GM21515 (cell line): ENCODE measurements around the gene KRTAP10-4.

Source experiments
- ATAC-seq: cut with Tn5 transposase; IDR thresholded peaks from one replicate; pipeline ENCODE4 v1.9.1; 2021; ENCODE audit not compliant: unreplicated experiment

KRTAP10-4 gene

GRCh38 chr21:44615466-44615865, 41.9 kb downstream of the KRTAP10-4 start:
- no peak for ATAC-seq

- no peak for ATAC-seq
Measured at GRCh38 chr21:44615911-44616590, 42.5 kb downstream of the KRTAP10-4 start.

GRCh38 chr21:44616591-44616926, 43.0 kb downstream of the KRTAP10-4 start:
- ATAC-seq, result no peak

- ATAC-seq, result no peak
Measured at GRCh38 chr21:44617071-44617501, 43.6 kb downstream of the KRTAP10-4 start.

DNA sequence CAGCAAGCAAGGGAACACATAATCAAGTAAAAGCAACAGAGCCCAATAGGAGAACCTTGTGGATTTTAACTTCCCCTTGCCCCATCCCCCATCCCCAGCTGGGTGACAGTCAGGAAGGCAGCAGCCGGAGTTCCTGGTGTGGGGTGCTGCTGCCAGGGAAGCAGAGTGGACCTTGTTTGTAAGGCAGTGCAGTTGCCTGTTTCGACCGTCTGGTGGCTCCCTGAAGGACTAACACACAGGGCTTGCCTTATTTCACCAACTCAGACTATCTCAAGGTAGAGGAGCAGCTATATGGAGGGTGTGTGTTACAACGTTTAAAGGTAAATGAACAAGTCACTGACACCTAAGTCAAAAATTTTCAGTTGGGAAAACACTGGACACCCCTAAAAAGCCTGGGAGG, 45.0 kb downstream of the KRTAP10-4 start:
- ATAC-seq, result no peak

DNA sequence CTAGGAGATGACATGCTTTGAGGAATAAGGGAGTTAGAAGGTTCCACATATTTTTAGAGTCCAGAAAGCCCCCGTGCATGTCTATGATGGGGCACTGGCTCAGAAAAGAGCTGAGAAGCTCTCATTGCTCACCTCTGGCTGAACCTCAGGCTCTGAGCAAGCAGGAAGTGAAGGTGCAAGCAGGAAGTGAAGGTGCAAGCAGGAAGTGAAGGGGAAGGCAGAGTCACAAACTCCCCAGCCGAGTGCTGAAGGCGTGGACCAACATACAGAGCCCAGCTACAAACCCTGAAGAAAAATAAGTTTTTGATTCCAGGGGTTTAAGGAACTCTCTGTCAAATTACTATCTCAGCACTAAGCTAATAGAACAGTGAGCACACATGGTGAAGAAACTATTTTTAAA, 45.4 kb downstream of the KRTAP10-4 start:
- ATAC-seq, result no peak

GRCh38 chr21:44619886-44620285, 46.4 kb downstream of the KRTAP10-4 start:
- ATAC-seq, result no peak

- ATAC-seq, result no peak
Measured at GRCh38 chr21:44623575-44623974, 50.0 kb downstream of the KRTAP10-4 start.
